ENCODE results near the gene ASH1L. TPM values are rescaled to one million over a fixed set of nuclear protein-coding genes. Genes with fewer than 3 reads are reported as not detected.
"Not testable (repeated sequence)": the region's sequence is repeated elsewhere in the genome, so short reads cannot be mapped to it uniquely, and the experiment has no call there.

Gene ASH1L
- total and polyA plus RNA-seq, 9 of the 15 experiments (the other 6 are each of a cell fraction or from before 2014, with no cell fraction given): 2.0 to 23.3 (median 14.6) TPM

GRCh38 chr1:155561779-155562580 is 623 bp downstream of the ASH1L start (continued):
- TF ChIP-seq POLR2G (IDR thresholded peaks at IDR 0.05; ENCODE audit: low read depth, low read length): peak; percentile 13; the same call in 1 of the 2 replicates
- 0 out of 2 replicates have a peak, but pooled peaks have one; percentile 36 for TF ChIP-seq ZBTB49 (CRISPR knock-in tag; IDR thresholded peaks at IDR 0.05; ENCODE audit: borderline replicate concordance)
- TF ChIP-seq PCBP1 (IDR thresholded peaks at IDR 0.05; ENCODE audit: low read depth, low read length, poor library complexity, severe bottlenecking): peak; percentile 61
- peak; percentile 11 for TF ChIP-seq PRDM10 (IDR thresholded peaks at IDR 0.05; ENCODE audit: partially characterized antibody)
- peak; percentile 51 for TF ChIP-seq TAF1 (IDR thresholded peaks at IDR 0.05; ENCODE audit: control insufficient read depth, extremely low read depth, insufficient read depth, low read length, severe bottlenecking)
- TF ChIP-seq AFF1 (IDR thresholded peaks at IDR 0.05; ENCODE audit: low read depth in 1 of 2, partially characterized antibody in 2 of 2): peak in 1 of 2 experiments; percentile 26
- peak; percentile 40; the same call in 1 of the 2 replicates for TF ChIP-seq GABPB1 (CRISPR knock-in tag; IDR thresholded peaks at IDR 0.05)
- TF ChIP-seq LCOR (CRISPR knock-in tag; IDR thresholded peaks at IDR 0.05): 0 out of 2 replicates have a peak, but pooled peaks have one; percentile 17
- 0 out of 2 replicates have a peak, but pooled peaks have one; percentile 22 for TF ChIP-seq HLTF (IDR thresholded peaks at IDR 0.05)
- TF ChIP-seq CGGBP1 (CRISPR knock-in tag; IDR thresholded peaks at IDR 0.05): peak; percentile 53; the same call in 1 of the 2 replicates
- TF ChIP-seq CREB1 (IDR thresholded peaks at IDR 0.05): not testable (repeated sequence)
- 0 out of 2 replicates have a peak, but pooled peaks have one; percentile 8 for TF ChIP-seq CREB1 (CRISPR knock-in tag; IDR thresholded peaks at IDR 0.05)
- TF ChIP-seq YY1 (IDR thresholded peaks at IDR 0.05; ENCODE audit: borderline replicate concordance in 1 of 3, control insufficient read depth in 1 of 3, extremely low read depth in 1 of 3, insufficient read depth in 3 of 3, insufficient read length in 1 of 3, insufficient replicate concordance in 2 of 3, low read depth in 1 of 3, low read length in 2 of 3): peak; percentile 75 to 94 (median 92)
- peak; percentile 10; the same call in 1 of the 2 replicates for TF ChIP-seq POLR2A (conservative IDR thresholded peaks at IDR 0.05)
